A549 treated with CpdA at 1 μM for 4 hours (cell line): ENCODE data around the gene CFL1. TPM values are rescaled to one million over a fixed set of nuclear protein-coding genes. Genes with fewer than 3 reads are reported as not detected.

ENCODE experiments used
- total RNA-seq: library from RNA; stranded (reverse); fragments of 200-300 nt; extraction: Qiagen RNA extraction; gene quantifications from 5 replicates; pipeline ENCODE4 v1.2.3, GENCODE V29; 2022; ENCODE audit warnings: low read depth

The CFL1 gene
- total RNA-seq: 1,786 to 2,400 TPM (median 2,293 TPM) in 5 replicates

GRCh38 chr11:65857853-65858680 is at the start of gene CFL1:
Gene CFL1, minus strand, starts transcription at chr11:65858180. Its CDS starts 81 bp downstream, at chr11:65858099.

GRCh38 chr11:65900125-65900898 is 42.3 kb upstream of the CFL1 start, which contains the start of gene FOSL1:
Gene FOSL1, minus strand, starts transcription at chr11:65900388. Its CDS starts 49 bp downstream, at chr11:65900339.

GRCh38 chr11:65890324-65891218 is 32.6 kb upstream of the CFL1 start, which contains the start of gene CCDC85B:
Gene CCDC85B, plus strand, starts transcription at chr11:65890673. Its CDS starts 111 bp downstream, at chr11:65890784.

GRCh38 chr11:65888163-65888814 is 30.3 kb upstream of the CFL1 start, which contains the start of gene FIBP:
Gene FIBP, minus strand, starts transcription at chr11:65888471. Its CDS starts 53 bp downstream, at chr11:65888418.

GRCh38 chr11:65879617-65880016 is 21.6 kb upstream of the CFL1 start, which contains the start of gene CTSW:
Gene CTSW, plus strand, starts transcription at chr11:65879837. Its CDS starts 18 bp downstream, at chr11:65879855.

GRCh38 chr11:65872586-65873317 is 14.8 kb upstream of the CFL1 start, which contains the start of gene EFEMP2:
Gene EFEMP2, minus strand, starts transcription at chr11:65872800. Its CDS starts 446 bp downstream, at chr11:65872354.

GRCh38 chr11:65860278-65861164 is 2.5 kb upstream of the CFL1 start, which contains the start of gene MUS81:
Gene MUS81, plus strand, starts transcription at chr11:65860433. Its CDS starts 321 bp downstream, at chr11:65860754.

GRCh38 chr11:65833297-65834030 is 24.5 kb downstream of the CFL1 start, which contains the start of gene SNX32:
Gene SNX32, plus strand, starts transcription at chr11:65833963. Its CDS starts 103 bp downstream, at chr11:65834066.

Other genes with a start within 250 kb of the CFL1 start
- gene MAP3K11, start 244.0 kb downstream of the CFL1 start, total RNA-seq: 36.8 to 60.0 TPM (median 53.5 TPM) in 5 replicates
- 28.5 to 41.2 TPM (median 36.9 TPM) in 5 replicates for gene PCNX3, start 242.4 kb downstream of the CFL1 start, total RNA-seq
- gene SIPA1, start 220.1 kb downstream of the CFL1 start, total RNA-seq: 8.2 to 22.4 TPM (median 21.4 TPM) in 5 replicates
- gene RELA, start 195.3 kb downstream of the CFL1 start, total RNA-seq: 66.9 to 84.3 TPM (median 79.5 TPM) in 5 replicates
- 38.5 to 51.3 TPM (median 50.2 TPM) in 5 replicates for gene KAT5, start 145.9 kb downstream of the CFL1 start, total RNA-seq
- 32.5 to 54.6 TPM (median 48.4 TPM) in 5 replicates for gene RNASEH2C, start 137.4 kb downstream of the CFL1 start, total RNA-seq
- 8.6 to 13.0 TPM (median 11.2 TPM) in 5 replicates for gene AP5B1, start 77.2 kb downstream of the CFL1 start, total RNA-seq
- 0.02 to 0.08 TPM (median 0.06 TPM) in 3 of 5 replicates, not detected in the others for gene OVOL1, start 71.1 kb downstream of the CFL1 start, total RNA-seq
- 0.05 to 0.19 TPM (median 0.07 TPM) in 4 of 5 replicates, not detected in the other for gene SNX32, start 24.2 kb downstream of the CFL1 start, total RNA-seq
- 25.0 to 36.6 TPM (median 33.2 TPM) in 5 replicates for gene MUS81, start 2.3 kb upstream of the CFL1 start, total RNA-seq
- gene EFEMP2, start 14.6 kb upstream of the CFL1 start, total RNA-seq: 0.71 to 1.1 TPM (median 0.85 TPM) in 5 replicates
- gene CTSW, start 21.7 kb upstream of the CFL1 start, total RNA-seq: 0.10 TPM in 1 of 5 replicates, not detected in the others
- gene FIBP, start 30.3 kb upstream of the CFL1 start, total RNA-seq: 71.9 to 92.3 TPM (median 85.6 TPM) in 5 replicates
- gene CCDC85B, start 32.5 kb upstream of the CFL1 start, total RNA-seq: 27.2 to 52.3 TPM (median 48.0 TPM) in 5 replicates
- 165 to 273 TPM (median 211 TPM) in 5 replicates for gene FOSL1, start 42.2 kb upstream of the CFL1 start, total RNA-seq
- gene C11orf68, start 60.9 kb upstream of the CFL1 start, total RNA-seq: 45.7 to 71.2 TPM (median 65.8 TPM) in 5 replicates
- 191 to 310 TPM (median 242 TPM) in 5 replicates for gene DRAP1, start 61.2 kb upstream of the CFL1 start, total RNA-seq
- gene TSGA10IP, start 87.3 kb upstream of the CFL1 start, total RNA-seq: not detected in 5 replicates
- gene SART1, start 103.6 kb upstream of the CFL1 start, total RNA-seq: 50.0 to 74.0 TPM (median 63.2 TPM) in 5 replicates
- 37.6 to 53.5 TPM (median 39.8 TPM) in 5 replicates for gene EIF1AD, start 144.0 kb upstream of the CFL1 start, total RNA-seq
- 373 to 502 TPM (median 480 TPM) in 5 replicates for gene BANF1, start 144.3 kb upstream of the CFL1 start, total RNA-seq
- not detected in 5 replicates for gene CST6, start 153.8 kb upstream of the CFL1 start, total RNA-seq
- 1.2 to 2.0 TPM (median 1.3 TPM) in 5 replicates for gene CATSPER1, start 168.3 kb upstream of the CFL1 start, total RNA-seq
- not detected in 5 replicates for gene GAL3ST3, start 191.0 kb upstream of the CFL1 start, total RNA-seq
- 170 to 182 TPM (median 175 TPM) in 5 replicates for gene SF3B2, start 194.2 kb upstream of the CFL1 start, total RNA-seq
- 45.0 to 72.8 TPM (median 63.4 TPM) in 5 replicates for gene PACS1, start 212.1 kb upstream of the CFL1 start, total RNA-seq